ENCODE results near the gene PIGC.

The PIGC gene

DNA sequence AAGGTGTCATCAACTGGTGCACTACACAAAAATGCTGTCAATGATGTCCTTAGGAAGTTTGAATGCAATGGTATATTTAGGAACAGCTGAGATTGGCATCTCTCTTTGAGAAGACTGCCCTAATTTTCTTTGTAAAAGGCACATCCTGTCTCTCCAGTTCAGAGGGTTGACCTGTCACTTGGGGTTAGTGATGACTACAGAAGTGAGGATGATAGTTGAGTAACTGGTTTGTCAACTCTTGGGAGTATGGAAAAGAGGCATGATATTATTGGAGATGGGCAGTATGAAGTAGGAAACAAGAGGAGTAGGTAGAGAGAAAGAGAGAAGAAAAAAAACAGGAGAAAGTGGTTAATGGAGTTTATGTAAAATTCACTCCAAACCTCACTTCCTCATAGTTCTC is 40.4 kb upstream of the PIGC start:
- H3K27ac ChIP-seq = no peak overlapping the region
- TF ChIP-seq ZFX (IDR thresholded peaks at IDR 0.05; ENCODE audit: borderline replicate concordance) = no peak
- TF ChIP-seq, protein P1, sequence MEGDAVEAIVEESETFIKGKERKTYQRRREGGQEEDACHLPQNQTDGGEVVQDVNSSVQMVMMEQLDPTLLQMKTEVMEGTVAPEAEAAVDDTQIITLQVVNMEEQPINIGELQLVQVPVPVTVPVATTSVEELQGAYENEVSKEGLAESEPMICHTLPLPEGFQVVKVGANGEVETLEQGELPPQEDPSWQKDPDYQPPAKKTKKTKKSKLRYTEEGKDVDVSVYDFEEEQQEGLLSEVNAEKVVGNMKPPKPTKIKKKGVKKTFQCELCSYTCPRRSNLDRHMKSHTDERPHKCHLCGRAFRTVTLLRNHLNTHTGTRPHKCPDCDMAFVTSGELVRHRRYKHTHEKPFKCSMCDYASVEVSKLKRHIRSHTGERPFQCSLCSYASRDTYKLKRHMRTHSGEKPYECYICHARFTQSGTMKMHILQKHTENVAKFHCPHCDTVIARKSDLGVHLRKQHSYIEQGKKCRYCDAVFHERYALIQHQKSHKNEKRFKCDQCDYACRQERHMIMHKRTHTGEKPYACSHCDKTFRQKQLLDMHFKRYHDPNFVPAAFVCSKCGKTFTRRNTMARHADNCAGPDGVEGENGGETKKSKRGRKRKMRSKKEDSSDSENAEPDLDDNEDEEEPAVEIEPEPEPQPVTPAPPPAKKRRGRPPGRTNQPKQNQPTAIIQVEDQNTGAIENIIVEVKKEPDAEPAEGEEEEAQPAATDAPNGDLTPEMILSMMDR (IDR thresholded peaks at IDR 0.05) = no peak

DNA sequence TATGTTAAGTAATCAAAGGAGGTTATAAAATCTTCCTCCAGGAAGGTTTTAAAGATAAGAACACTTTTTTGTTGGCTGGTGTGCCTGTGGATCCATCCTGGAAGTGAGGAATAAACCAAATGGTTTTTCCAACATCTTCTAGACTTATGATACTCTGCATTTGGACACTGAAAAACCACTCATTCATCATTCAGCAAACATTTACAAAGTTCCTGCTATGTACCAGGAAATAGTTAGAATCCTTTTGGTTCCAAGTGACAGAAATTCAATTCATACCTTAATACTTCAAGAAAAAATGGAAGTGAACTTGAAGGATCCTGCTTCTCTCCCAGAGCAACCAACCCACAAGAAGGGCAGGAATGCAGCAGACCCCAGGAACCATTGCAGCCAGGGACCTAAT is 39.6 kb upstream of the PIGC start:
- H3K27ac ChIP-seq = no peak overlapping the region
- no peak for TF ChIP-seq ZFX (IDR thresholded peaks at IDR 0.05; ENCODE audit: borderline replicate concordance)
- TF ChIP-seq, protein P1 (IDR thresholded peaks at IDR 0.05) = no peak

DNA sequence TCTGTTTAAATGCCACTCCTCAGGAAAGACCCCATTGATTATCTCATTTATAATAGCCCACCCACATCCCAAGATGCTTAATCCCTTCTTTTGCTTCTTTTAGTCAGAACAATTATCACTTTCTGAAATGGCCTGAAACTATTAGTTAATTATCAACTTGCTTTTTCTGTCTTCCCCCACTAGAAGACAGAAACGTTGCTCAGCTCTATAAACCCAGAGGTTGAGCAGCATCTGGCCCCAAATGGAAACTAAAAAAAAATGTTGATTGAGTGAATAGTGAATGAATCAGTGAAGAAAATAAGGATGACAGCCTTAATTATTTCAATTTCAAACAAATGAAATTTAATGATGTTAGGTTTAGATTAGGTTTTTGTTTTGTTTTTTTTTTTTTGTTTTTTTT is 38.2 kb upstream of the PIGC start:
- TF ChIP-seq, protein P1 (IDR thresholded peaks at IDR 0.05) = no peak
- no peak for TF ChIP-seq ZFX (IDR thresholded peaks at IDR 0.05; ENCODE audit: borderline replicate concordance)
- H3K27ac ChIP-seq = no peak overlapping the region

DNA sequence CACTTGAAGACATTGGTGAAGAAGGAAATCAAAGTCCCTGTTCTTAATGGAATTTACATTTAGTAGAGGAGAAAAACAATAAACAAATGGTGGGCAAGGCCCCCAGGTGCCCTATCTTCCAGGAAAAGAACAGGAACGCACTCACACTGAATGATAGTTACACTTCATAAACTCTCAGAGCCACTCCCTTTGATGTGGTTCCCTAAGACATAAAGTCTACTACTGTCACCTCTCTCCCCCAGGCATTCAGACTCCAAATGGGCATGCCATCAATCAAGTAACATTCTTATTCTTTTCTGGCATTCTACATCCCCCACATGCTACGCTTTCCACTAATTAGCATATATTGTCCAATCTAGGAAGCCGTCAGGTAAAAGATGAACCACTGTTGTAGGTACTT is 36.6 kb upstream of the PIGC start:
- TF ChIP-seq ZFX (IDR thresholded peaks at IDR 0.05; ENCODE audit: borderline replicate concordance) = no peak
- TF ChIP-seq, protein P1 (IDR thresholded peaks at IDR 0.05) = no peak
- H3K27ac ChIP-seq = no peak overlapping the region

DNA sequence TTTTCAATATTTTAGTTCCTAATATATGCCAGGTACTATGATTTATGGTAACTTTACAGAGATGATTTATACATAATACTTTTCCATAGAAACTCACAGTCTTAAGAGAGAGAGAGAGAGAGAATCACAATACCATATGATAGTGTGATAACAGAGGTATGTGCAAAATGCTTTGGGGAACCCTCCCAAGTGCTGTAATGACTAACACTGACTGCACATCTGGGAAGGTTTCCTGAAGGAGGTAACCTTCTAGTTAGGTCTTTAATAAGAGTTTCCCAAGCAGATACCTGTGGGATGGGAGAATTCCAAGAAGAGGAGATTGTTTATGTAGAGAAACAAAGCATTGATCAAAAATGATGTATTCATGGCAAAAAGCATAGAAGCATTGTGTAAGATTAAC is 34.6 kb upstream of the PIGC start:
- no peak overlapping the region for H3K27ac ChIP-seq
- TF ChIP-seq, protein P1 (IDR thresholded peaks at IDR 0.05) = no peak
- no peak for TF ChIP-seq ZFX (IDR thresholded peaks at IDR 0.05; ENCODE audit: borderline replicate concordance)

DNA sequence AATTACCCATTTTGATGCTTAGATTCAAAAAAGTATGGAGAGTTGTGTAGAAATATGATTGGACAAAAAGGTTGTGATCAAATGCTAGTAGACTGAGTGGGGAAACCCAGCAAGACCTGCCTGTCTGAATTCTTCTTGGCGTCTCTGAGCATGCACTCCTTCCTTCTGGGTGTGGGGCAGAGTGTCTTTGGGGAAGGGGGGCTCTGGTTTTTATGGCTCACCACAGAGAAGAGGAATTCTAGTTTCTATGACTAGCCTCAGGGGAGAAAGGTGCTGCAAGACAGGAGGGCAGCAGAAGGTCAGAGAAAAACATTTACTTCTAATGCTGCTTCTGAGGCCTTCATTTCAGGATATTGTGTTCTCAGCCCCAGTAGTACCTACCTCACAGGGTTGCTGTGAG is 33.9 kb upstream of the PIGC start:
- H3K27ac ChIP-seq = no peak overlapping the region
- no peak for TF ChIP-seq ZFX (IDR thresholded peaks at IDR 0.05; ENCODE audit: borderline replicate concordance)
- TF ChIP-seq, protein P1 (IDR thresholded peaks at IDR 0.05) = no peak

DNA sequence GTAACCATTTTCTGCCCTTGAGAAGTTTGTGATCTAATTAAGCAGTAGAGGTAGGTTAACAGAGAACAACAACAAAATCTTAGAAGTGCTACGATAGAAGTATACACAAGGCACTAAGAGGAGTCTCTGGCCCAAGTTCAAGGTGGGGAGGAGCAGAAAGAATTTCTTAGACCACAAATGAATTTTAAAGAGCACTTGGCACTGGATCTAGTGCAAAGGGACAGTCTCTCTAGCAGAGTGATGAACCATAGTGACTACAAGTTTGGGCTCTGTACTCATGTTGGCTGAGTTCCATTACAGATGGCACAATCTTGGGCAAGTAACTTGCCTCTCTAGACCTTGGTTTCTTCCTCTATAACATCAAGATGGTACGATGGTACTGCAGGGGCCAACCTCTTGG is 33.3 kb upstream of the PIGC start:
- H3K27ac ChIP-seq = no peak overlapping the region
- no peak for TF ChIP-seq ZFX (IDR thresholded peaks at IDR 0.05; ENCODE audit: borderline replicate concordance)
- TF ChIP-seq, protein P1 (IDR thresholded peaks at IDR 0.05) = no peak
